Endothelial cell (in vitro differentiated cells): ENCODE results near the gene RNASET2. TPM values are rescaled to one million over a fixed set of nuclear protein-coding genes. Genes with fewer than 3 reads are reported as not detected.

Experiments
- DNase-seq: peaks from one replicate; pipeline ENCODE4 v3.0.0; 2021; ENCODE audit warnings: low spot score
- H3K27ac Mint-ChIP-seq: one replicate; pipeline ENCODE4 v1.8.0; 2021; ENCODE audit warnings: mixed read lengths, inconsistent platforms; ENCODE audit not compliant: unreplicated experiment
- H3K27me3 Mint-ChIP-seq: one replicate; pipeline ENCODE4 v1.8.0; 2021; ENCODE audit warnings: mild to moderate bottlenecking, moderate library complexity, mixed read lengths, inconsistent platforms; ENCODE audit not compliant: unreplicated experiment
- H3K36me3 Mint-ChIP-seq: one replicate; pipeline ENCODE4 v1.8.0; 2021; ENCODE audit warnings: mild to moderate bottlenecking, low read depth, mixed read lengths, inconsistent platforms; ENCODE audit not compliant: unreplicated experiment
- H3K4me1 Mint-ChIP-seq: one replicate; pipeline ENCODE4 v1.8.0; 2021; ENCODE audit warnings: mild to moderate bottlenecking, mixed read lengths, inconsistent platforms; ENCODE audit not compliant: unreplicated experiment
- H3K4me3 Mint-ChIP-seq: one replicate; pipeline ENCODE4 v1.8.0; 2021; ENCODE audit warnings: mild to moderate bottlenecking, mixed read lengths, inconsistent platforms; ENCODE audit not compliant: unreplicated experiment
- H3K9me3 Mint-ChIP-seq: one replicate; pipeline ENCODE4 v1.8.0; 2021; ENCODE audit warnings: mixed read lengths, inconsistent platforms; ENCODE audit not compliant: unreplicated experiment
- CTCF ChIP-seq: fragments of 200-600 bp; sonication (generic); IDR thresholded peaks from one replicate; pipeline ENCODE4 v1.5.0; 2021; ENCODE audit warnings: antibody characterized with exemption; ENCODE audit not compliant: unreplicated experiment
- microRNA-seq: library from miRNA; unstranded; fragments of <30 nt; microRNA quantifications from one replicate; pipeline ENCODE4, GENCODE V29; 2020; ENCODE audit not compliant: unreplicated experiment
- total RNA-seq: library from RNA; stranded (reverse); fragmentation: NEBNext Ultra II Directional; extraction: Animal tissue kit (Norgen Biotek cat#: 25700); gene quantifications from one replicate; pipeline ENCODE4 v1.2.1, GENCODE V29; 2021; ENCODE audit not compliant: unreplicated experiment

The RNASET2 gene
- total RNA-seq, 1 donor from 2014 or later = 11.6 TPM

- Mint-ChIP-seq H3K27me3 (no peaks in the 10 kb centered on the region), H3K4me1 (no peaks in the 10 kb centered on the region), H3K9me3 (no peaks in the 10 kb centered on the region), H3K36me3 (no peaks in the 10 kb centered on the region), H3K27ac (no peak overlapping the region), H3K4me3 (no peak overlapping the region)
- no peak for DNase-seq
- no peak for TF ChIP-seq CTCF
These were observed 76.8 kb downstream of the RNASET2 start for GRCh38 chr6:166879594-166879993.

Small RNA genes lying within 50 kb of the gene (microRNA-seq; reads per million reads assigned to microRNA genes)
- gene MIR3939 = 11.5 reads per million, percentile 61 among the genes with 10 or more reads in this experiment

Other genes with a start within 250 kb of the RNASET2 start
- gene CEP43, start 42.8 kb upstream of the RNASET2 start, total RNA-seq = 23.3 TPM
- gene CCR6, start 166.5 kb upstream of the RNASET2 start, total RNA-seq = not detected
- not detected for gene GPR31, start 201.4 kb upstream of the RNASET2 start, total RNA-seq